SK-N-SH treated with all-trans-retinoic acid at 6 μM for 48 hours (cell line): ENCODE results near the gene HHAT.

Experiments used
- ATAC-seq: fragments of 200-7000 bp; cut with Tn5 transposase; 3 replicates; pipeline ENCODE4 v1.9.1; 2020; ENCODE audit warnings: mild to moderate bottlenecking, moderate library complexity
- ARNTL ChIP-seq: fragments of 450-650 bp; formaldehyde crosslinking; IDR thresholded peaks from 2 replicates; pipeline ENCODE4 v1.5.0; 2020; ENCODE audit warnings: low read depth, mild to moderate bottlenecking, moderate library complexity, borderline replicate concordance
- BACH2 ChIP-seq: fragments of 250-450 bp; sonication (Bioruptor Pico); IDR thresholded peaks from 2 replicates; pipeline ENCODE4 v1.9.0; 2021; ENCODE audit warnings: mild to moderate bottlenecking, borderline replicate concordance
- CSDC2 ChIP-seq: fragments of 250-450 bp; sonication (Bioruptor Pico); IDR thresholded peaks from 2 replicates; pipeline ENCODE4 v1.5.0; 2020; ENCODE audit warnings: mild to moderate bottlenecking, moderate library complexity
- ESRRG ChIP-seq: fragments of 250-450 bp; sonication (Bioruptor Pico); IDR thresholded peaks from 2 replicates; pipeline ENCODE4 v1.6.1; 2021; ENCODE audit warnings: mild to moderate bottlenecking
- GLIS3 ChIP-seq: fragments of 250-450 bp; sonication (Bioruptor Pico); IDR thresholded peaks from 2 replicates; pipeline ENCODE4 v1.5.0; 2020; ENCODE audit warnings: mild to moderate bottlenecking, moderate library complexity
- ISL1 ChIP-seq: fragments of 250-450 bp; sonication (Bioruptor Pico); IDR thresholded peaks from 2 replicates; pipeline ENCODE4 v2.1.2; 2022; ENCODE audit warnings: mild to moderate bottlenecking, moderate library complexity
- OSR1 ChIP-seq: fragments of 250-450 bp; sonication (Bioruptor Pico); IDR thresholded peaks from 2 replicates; pipeline ENCODE4 v1.8.0; 2022; ENCODE audit warnings: moderate library complexity, mild to moderate bottlenecking, inconsistent platforms
- PPARA ChIP-seq: fragments of 250-450 bp; sonication (Bioruptor Pico); IDR thresholded peaks from 2 replicates; pipeline ENCODE4 v1.5.0; 2020; ENCODE audit warnings: mild to moderate bottlenecking, borderline replicate concordance
- RARB ChIP-seq: fragments of 250-450 bp; sonication (Bioruptor Pico); IDR thresholded peaks from 2 replicates; pipeline ENCODE4 v1.8.0; 2021; ENCODE audit warnings: mild to moderate bottlenecking, moderate library complexity
- SNAI2 ChIP-seq: fragments of 250-450 bp; sonication (Bioruptor Pico); IDR thresholded peaks from 2 replicates; pipeline ENCODE4 v1.5.0; 2020; ENCODE audit warnings: mild to moderate bottlenecking, moderate library complexity
- TCF4 ChIP-seq: fragments of 250-450 bp; sonication (Bioruptor Pico); IDR thresholded peaks from 2 replicates; pipeline ENCODE4 v1.8.0; 2021; ENCODE audit warnings: mild to moderate bottlenecking, moderate library complexity, borderline replicate concordance
- TOX ChIP-seq: fragments of 250-450 bp; sonication (Bioruptor Pico); IDR thresholded peaks from 2 replicates; pipeline ENCODE4 v1.8.0; 2021; ENCODE audit warnings: mild to moderate bottlenecking, moderate library complexity, borderline replicate concordance
- ZC3H10 ChIP-seq: fragments of 250-450 bp; sonication (Bioruptor Pico); IDR thresholded peaks from 2 replicates; pipeline ENCODE4 v1.5.1; 2021; ENCODE audit warnings: mild to moderate bottlenecking, moderate library complexity
- ZFP3 ChIP-seq: fragments of 250-450 bp; sonication (Bioruptor Pico); IDR thresholded peaks from 2 replicates; pipeline ENCODE4 v1.5.0; 2020; ENCODE audit warnings: mild to moderate bottlenecking, moderate library complexity
- ZFP30 ChIP-seq: fragments of 450-650 bp; formaldehyde crosslinking; IDR thresholded peaks from 2 replicates; pipeline ENCODE4 v1.5.0; 2022; ENCODE audit warnings: mild to moderate bottlenecking, moderate library complexity
- ZNF565 ChIP-seq: fragments of 450-650 bp; formaldehyde crosslinking; conservative IDR thresholded peaks from 2 replicates; pipeline ENCODE4 v1.5.0; 2020; ENCODE audit warnings: low read depth, mild to moderate bottlenecking, moderate library complexity
- ZNF70 ChIP-seq: fragments of 450-650 bp; formaldehyde crosslinking; IDR thresholded peaks from 2 replicates; pipeline ENCODE4 v1.5.0; 2020; ENCODE audit warnings: mild to moderate bottlenecking, moderate library complexity
- TF ChIP-seq, protein P1 (sequence below): fragments of 250-450 bp; sonication (Bioruptor Pico); IDR thresholded peaks from 2 replicates; pipeline ENCODE4 v1.8.0; 2021; ENCODE audit warnings: low read depth, mild to moderate bottlenecking, moderate library complexity, borderline replicate concordance
- TF ChIP-seq, protein P2 (sequence below): fragments of 250-450 bp; sonication (Bioruptor Pico); IDR thresholded peaks from 2 replicates; pipeline ENCODE4 v1.5.1; 2020; ENCODE audit warnings: low read depth, mild to moderate bottlenecking, moderate library complexity
- TF ChIP-seq, protein P3 (sequence below): fragments of 250-450 bp; sonication (Bioruptor Pico); IDR thresholded peaks from 2 replicates; pipeline ENCODE4 v1.5.1; 2021; ENCODE audit warnings: mild to moderate bottlenecking, moderate library complexity
- TF ChIP-seq, protein P4 (sequence below): fragments of 250-450 bp; sonication (Bioruptor Pico); IDR thresholded peaks from 2 replicates; pipeline ENCODE4 v1.8.0; 2020; ENCODE audit warnings: mild to moderate bottlenecking, moderate library complexity, borderline replicate concordance
- TF ChIP-seq, protein P5 (sequence below): fragments of 250-450 bp; sonication (Bioruptor Pico); IDR thresholded peaks from 2 replicates; pipeline ENCODE4 v1.5.0; 2020; ENCODE audit warnings: mild to moderate bottlenecking, moderate library complexity

The HHAT gene

DNA sequence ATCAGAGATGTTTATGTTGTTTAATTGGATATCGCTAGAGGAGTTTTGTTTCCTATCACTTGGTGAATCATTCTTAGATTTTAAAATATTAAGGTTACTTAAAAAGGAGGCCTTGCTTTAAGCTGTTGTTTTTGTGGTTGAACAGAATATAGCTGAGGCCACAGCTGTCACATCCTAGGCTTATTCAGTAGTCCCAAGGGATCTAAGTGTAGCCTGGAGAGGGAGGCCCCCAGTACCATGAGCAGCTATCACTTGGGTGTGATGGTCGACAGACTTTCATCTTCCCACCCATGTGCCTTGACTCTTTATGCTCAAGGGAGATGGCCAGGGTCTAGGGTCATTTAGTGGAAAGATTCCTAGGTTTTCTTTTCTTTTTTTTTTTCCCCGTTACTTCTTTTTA, 278.7 kb downstream of the HHAT start:
- no peak for ATAC-seq
- TF ChIP-seq TCF4 (no peak), CSDC2 (no peak), ZNF565 (CRISPR knock-in tag) (no peak), ZC3H10 (CRISPR knock-in tag) (no peak), OSR1 (CRISPR knock-in tag) (no peak), PPARA (no peak), ZFP30 (no peak), ARNTL (CRISPR knock-in tag) (no peak), RARB (CRISPR knock-in tag) (no peak), SNAI2 (no peak)
- TF ChIP-seq, protein P1, sequence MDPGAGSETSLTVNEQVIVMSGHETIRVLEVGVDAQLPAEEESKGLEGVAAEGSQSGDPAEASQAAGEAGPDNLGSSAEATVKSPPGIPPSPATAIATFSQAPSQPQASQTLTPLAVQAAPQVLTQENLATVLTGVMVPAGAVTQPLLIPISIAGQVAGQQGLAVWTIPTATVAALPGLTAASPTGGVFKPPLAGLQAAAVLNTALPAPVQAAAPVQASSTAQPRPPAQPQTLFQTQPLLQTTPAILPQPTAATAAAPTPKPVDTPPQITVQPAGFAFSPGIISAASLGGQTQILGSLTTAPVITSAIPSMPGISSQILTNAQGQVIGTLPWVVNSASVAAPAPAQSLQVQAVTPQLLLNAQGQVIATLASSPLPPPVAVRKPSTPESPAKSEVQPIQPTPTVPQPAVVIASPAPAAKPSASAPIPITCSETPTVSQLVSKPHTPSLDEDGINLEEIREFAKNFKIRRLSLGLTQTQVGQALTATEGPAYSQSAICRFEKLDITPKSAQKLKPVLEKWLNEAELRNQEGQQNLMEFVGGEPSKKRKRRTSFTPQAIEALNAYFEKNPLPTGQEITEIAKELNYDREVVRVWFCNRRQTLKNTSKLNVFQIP (CRISPR knock-in tag) = no peak
- TF ChIP-seq, protein P2, sequence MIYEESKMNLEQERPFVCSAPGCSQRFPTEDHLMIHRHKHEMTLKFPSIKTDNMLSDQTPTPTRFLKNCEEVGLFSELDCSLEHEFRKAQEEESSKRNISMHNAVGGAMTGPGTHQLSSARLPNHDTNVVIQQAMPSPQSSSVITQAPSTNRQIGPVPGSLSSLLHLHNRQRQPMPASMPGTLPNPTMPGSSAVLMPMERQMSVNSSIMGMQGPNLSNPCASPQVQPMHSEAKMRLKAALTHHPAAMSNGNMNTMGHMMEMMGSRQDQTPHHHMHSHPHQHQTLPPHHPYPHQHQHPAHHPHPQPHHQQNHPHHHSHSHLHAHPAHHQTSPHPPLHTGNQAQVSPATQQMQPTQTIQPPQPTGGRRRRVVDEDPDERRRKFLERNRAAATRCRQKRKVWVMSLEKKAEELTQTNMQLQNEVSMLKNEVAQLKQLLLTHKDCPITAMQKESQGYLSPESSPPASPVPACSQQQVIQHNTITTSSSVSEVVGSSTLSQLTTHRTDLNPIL = no peak
- TF ChIP-seq, protein P3, sequence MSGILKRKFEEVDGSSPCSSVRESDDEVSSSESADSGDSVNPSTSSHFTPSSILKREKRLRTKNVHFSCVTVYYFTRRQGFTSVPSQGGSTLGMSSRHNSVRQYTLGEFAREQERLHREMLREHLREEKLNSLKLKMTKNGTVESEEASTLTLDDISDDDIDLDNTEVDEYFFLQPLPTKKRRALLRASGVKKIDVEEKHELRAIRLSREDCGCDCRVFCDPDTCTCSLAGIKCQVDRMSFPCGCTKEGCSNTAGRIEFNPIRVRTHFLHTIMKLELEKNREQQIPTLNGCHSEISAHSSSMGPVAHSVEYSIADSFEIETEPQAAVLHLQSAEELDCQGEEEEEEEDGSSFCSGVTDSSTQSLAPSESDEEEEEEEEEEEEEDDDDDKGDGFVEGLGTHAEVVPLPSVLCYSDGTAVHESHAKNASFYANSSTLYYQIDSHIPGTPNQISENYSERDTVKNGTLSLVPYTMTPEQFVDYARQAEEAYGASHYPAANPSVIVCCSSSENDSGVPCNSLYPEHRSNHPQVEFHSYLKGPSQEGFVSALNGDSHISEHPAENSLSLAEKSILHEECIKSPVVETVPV (CRISPR knock-in tag) = no peak
- TF ChIP-seq, protein P4, sequence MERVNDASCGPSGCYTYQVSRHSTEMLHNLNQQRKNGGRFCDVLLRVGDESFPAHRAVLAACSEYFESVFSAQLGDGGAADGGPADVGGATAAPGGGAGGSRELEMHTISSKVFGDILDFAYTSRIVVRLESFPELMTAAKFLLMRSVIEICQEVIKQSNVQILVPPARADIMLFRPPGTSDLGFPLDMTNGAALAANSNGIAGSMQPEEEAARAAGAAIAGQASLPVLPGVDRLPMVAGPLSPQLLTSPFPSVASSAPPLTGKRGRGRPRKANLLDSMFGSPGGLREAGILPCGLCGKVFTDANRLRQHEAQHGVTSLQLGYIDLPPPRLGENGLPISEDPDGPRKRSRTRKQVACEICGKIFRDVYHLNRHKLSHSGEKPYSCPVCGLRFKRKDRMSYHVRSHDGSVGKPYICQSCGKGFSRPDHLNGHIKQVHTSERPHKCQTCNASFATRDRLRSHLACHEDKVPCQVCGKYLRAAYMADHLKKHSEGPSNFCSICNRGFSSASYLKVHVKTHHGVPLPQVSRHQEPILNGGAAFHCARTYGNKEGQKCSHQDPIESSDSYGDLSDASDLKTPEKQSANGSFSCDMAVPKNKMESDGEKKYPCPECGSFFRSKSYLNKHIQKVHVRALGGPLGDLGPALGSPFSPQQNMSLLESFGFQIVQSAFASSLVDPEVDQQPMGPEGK (CRISPR knock-in tag) = no peak

DNA sequence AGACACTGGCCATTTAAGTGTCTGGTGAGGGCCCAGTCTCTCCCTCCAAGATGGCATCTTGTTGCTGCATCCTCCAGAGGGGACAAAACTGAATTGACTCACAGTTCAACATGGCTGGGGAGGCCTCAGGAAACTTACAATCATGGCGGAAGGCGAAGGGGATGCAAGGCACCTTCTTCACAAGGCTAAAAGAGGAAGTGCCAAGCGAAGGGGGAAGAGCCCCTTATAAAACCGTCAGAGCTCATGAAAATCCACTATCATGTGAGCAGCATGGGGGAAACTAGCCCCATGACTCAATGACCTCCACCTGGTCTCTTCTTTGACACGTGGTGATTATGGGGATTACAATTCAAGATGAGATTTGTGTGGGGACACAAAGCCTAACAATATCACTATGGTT, 280.1 kb downstream of the HHAT start:
- TF ChIP-seq ZFP3 (CRISPR knock-in tag) = no peak
- TF ChIP-seq ZC3H10 (CRISPR knock-in tag) = no peak
- TF ChIP-seq ZNF565 (CRISPR knock-in tag) = no peak
- TF ChIP-seq, protein P1 (CRISPR knock-in tag) = no peak
- TF ChIP-seq CSDC2 = no peak
- TF ChIP-seq TOX (CRISPR knock-in tag) = no peak
- TF ChIP-seq, protein P5, sequence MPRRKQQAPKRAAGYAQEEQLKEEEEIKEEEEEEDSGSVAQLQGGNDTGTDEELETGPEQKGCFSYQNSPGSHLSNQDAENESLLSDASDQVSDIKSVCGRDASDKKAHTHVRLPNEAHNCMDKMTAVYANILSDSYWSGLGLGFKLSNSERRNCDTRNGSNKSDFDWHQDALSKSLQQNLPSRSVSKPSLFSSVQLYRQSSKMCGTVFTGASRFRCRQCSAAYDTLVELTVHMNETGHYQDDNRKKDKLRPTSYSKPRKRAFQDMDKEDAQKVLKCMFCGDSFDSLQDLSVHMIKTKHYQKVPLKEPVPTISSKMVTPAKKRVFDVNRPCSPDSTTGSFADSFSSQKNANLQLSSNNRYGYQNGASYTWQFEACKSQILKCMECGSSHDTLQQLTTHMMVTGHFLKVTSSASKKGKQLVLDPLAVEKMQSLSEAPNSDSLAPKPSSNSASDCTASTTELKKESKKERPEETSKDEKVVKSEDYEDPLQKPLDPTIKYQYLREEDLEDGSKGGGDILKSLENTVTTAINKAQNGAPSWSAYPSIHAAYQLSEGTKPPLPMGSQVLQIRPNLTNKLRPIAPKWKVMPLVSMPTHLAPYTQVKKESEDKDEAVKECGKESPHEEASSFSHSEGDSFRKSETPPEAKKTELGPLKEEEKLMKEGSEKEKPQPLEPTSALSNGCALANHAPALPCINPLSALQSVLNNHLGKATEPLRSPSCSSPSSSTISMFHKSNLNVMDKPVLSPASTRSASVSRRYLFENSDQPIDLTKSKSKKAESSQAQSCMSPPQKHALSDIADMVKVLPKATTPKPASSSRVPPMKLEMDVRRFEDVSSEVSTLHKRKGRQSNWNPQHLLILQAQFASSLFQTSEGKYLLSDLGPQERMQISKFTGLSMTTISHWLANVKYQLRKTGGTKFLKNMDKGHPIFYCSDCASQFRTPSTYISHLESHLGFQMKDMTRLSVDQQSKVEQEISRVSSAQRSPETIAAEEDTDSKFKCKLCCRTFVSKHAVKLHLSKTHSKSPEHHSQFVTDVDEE (CRISPR knock-in tag) = no peak
- no peak for TF ChIP-seq RARB (CRISPR knock-in tag)
- no peak for TF ChIP-seq PPARA
- no peak for TF ChIP-seq BACH2
- TF ChIP-seq GLIS3 (CRISPR knock-in tag) = no peak
- TF ChIP-seq, protein P4 (CRISPR knock-in tag) = no peak
- no peak for TF ChIP-seq SNAI2
- no peak for TF ChIP-seq ZNF70 (CRISPR knock-in tag)
- TF ChIP-seq ISL1 (CRISPR knock-in tag) = no peak
- no peak for TF ChIP-seq ESRRG (CRISPR knock-in tag)
- no peak for TF ChIP-seq ARNTL (CRISPR knock-in tag)
- TF ChIP-seq OSR1 (CRISPR knock-in tag) = no peak
- no peak for TF ChIP-seq ZFP30
- ATAC-seq = no peak
